GM18508 (cell line): ENCODE results near the gene POLR1B.

Experiments used
- ATAC-seq: cut with Tn5 transposase; IDR thresholded peaks from one replicate; pipeline ENCODE4 v1.9.1; 2021; ENCODE audit warnings: moderate number of reproducible peaks; ENCODE audit not compliant: insufficient read depth, unreplicated experiment

The POLR1B gene

GRCh38 chr2:112626604-112627059 is 84.4 kb downstream of the POLR1B start:
- no peak for ATAC-seq
